GM23338 (cell line): Measurements from ENCODE around the gene MAPK8IP3.

Experiments used
- CREB1 ChIP-seq: fragments of 250-450 bp; sonication (Bioruptor Pico); IDR thresholded peaks from 2 replicates; pipeline ENCODE4 v1.5.0; 2020; ENCODE audit warnings: low read depth, mild to moderate bottlenecking, moderate library complexity
- CTCF ChIP-seq, 2 experiments: fragments of 200-600 bp in 1 of 2; sonication (generic) in 1 of 2; conservative IDR thresholded peaks; 2 replicates each; pipeline versions ENCODE4 v1.5.1 to v1.6.1; 2016 to 2017; ENCODE audit warnings: antibody characterized with exemption in 2 of 2, low read depth in 2 of 2, mild to moderate bottlenecking in 2 of 2, moderate library complexity in 1 of 2
- ETS1 ChIP-seq: IDR thresholded peaks from 2 replicates; pipeline ENCODE4 v1.6.1; 2016; ENCODE audit warnings: antibody characterized with exemption
- EZH2 ChIP-seq: fragments of 200-600 bp; sonication (generic); IDR thresholded peaks from one replicate; pipeline ENCODE4 v1.8.0; 2017; ENCODE audit warnings: antibody characterized with exemption, mild to moderate bottlenecking, low read depth; ENCODE audit not compliant: unreplicated experiment
- EZH2phosphoT487 ChIP-seq: fragments of 200-600 bp; sonication (generic); IDR thresholded peaks from one replicate; pipeline ENCODE4 v1.8.1; 2018; ENCODE audit warnings: antibody characterized with exemption; ENCODE audit not compliant: unreplicated experiment
- JUNB ChIP-seq: IDR thresholded peaks from one replicate; pipeline ENCODE4 v1.6.1; 2016; ENCODE audit warnings: antibody characterized with exemption; ENCODE audit not compliant: unreplicated experiment
- POLR2AphosphoS5 ChIP-seq: IDR thresholded peaks from 2 replicates; pipeline ENCODE4 v1.6.1; 2016; ENCODE audit warnings: antibody characterized with exemption, low read depth
- REST ChIP-seq: IDR thresholded peaks from one replicate; pipeline ENCODE4 v1.6.1; 2018; ENCODE audit warnings: antibody characterized with exemption; ENCODE audit not compliant: unreplicated experiment
- ZNF114 ChIP-seq: fragments of 250-450 bp; sonication (Bioruptor Pico); IDR thresholded peaks from 2 replicates; pipeline ENCODE4 v1.5.0; 2020; ENCODE audit warnings: mild to moderate bottlenecking, moderate library complexity

- TF ChIP-seq POLR2AphosphoS5 (no peak), CTCF (conservative IDR thresholded peaks at IDR 0.05; ENCODE audit: low read depth in 2 of 2) (no peak), EZH2 (no peak), EZH2phosphoT487 (no peak), ETS1 (no peak), CREB1 (CRISPR knock-in tag) (no peak), REST (no peak), ZNF114 (CRISPR knock-in tag) (no peak), JUNB (no peak)
These were observed 62.9 kb downstream of the MAPK8IP3 start for GRCh38 chr16:1768767-1769401.
